ENCODE measurements around the gene PPP1CB.

DNA sequence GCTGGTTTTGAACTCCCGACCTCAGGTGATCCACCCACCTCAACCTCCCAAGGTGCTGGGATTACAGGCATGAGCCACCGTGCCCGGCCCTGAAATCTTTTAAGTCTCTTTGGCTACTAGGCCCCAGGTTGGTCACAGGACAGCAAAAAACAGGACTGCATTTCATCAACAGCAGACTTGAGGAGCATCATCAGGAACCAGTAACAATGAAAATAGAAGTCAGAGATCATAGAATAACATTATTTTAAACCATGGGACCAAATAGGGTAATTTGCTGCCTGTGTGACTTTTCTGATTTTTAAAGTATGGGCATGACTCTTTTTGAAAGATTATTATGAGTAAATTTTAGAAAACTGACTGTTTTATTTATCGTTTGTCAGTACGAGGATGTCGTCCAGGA, 24.8 kb downstream of the PPP1CB start:
- no peak for TF ChIP-seq GATA2 (IDR thresholded peaks at IDR 0.05; ENCODE audit: low read depth, low read length)
- TF ChIP-seq GATA3 (IDR thresholded peaks at IDR 0.05; ENCODE audit: low read depth, low read length): no peak
